Lower lobe of right lung (tissue), 2 donors: Measurements from ENCODE around the gene C1orf116. TPM values are rescaled to one million over a fixed set of nuclear protein-coding genes. Genes with fewer than 3 reads are reported as not detected.

Experiments used
- ATAC-seq, 2 donors: fragments of 200-7000 bp; cut with Tn5 transposase; one replicate each; pipeline ENCODE4 v1.9.1; 2020 to 2022; ENCODE audit warnings: mild to moderate bottlenecking in 2 of 2, moderate library complexity in 2 of 2
- DNase-seq: peaks from one replicate; pipeline ENCODE4 v3.0.0-alpha.2; 2020
- H3K27ac ChIP-seq: fragments of 200-600 bp; one replicate; pipeline ENCODE4 v1.8.0; 2022
- H3K27me3 ChIP-seq: fragments of 200-600 bp; one replicate; pipeline ENCODE4 v1.8.0; 2022; ENCODE audit warnings: low read depth
- H3K36me3 ChIP-seq: fragments of 200-600 bp; one replicate; pipeline ENCODE4 v1.8.0; 2022; ENCODE audit warnings: mild to moderate bottlenecking
- H3K4me1 ChIP-seq: fragments of 200-600 bp; one replicate; pipeline ENCODE4 v1.8.0; 2022
- H3K4me3 ChIP-seq: fragments of 200-600 bp; one replicate; pipeline ENCODE4 v1.8.0; 2022; ENCODE audit warnings: mild to moderate bottlenecking
- H3K9me3 ChIP-seq: fragments of 200-600 bp; one replicate; pipeline ENCODE4 v1.8.0; 2022
- CTCF ChIP-seq: fragments of 200-600 bp; IDR thresholded peaks from one replicate; pipeline ENCODE4 v1.8.0; 2022; ENCODE audit warnings: antibody characterized with exemption, mild to moderate bottlenecking
- intact Hi-C: fragments of 100-400 bp; cut with DNase I; formaldehyde crosslinking; loops from one replicate; pipeline ENCODE4 v1.11.0; 2022
- total RNA-seq: library from RNA; stranded (reverse); fragmentation: NEBNext Ultra II Directional; extraction: Animal tissue kit (Norgen Biotek cat#: 25700); gene quantifications from one replicate; pipeline ENCODE4 v1.2.1, GENCODE V29; 2021
- donor health status: DM: no; HTN: yes; CAD: no; lungs with severe emphysema.

C1orf116 gene
- total RNA-seq, 1 donor from 2014 or later, result 123 TPM

- Histone ChIP-seq H3K36me3 (peaks cover 14% of the 10 kb centered on the region), H3K4me1 (peaks cover 43% of the 10 kb centered on the region), H3K27me3 (no peaks in the 10 kb centered on the region), H3K27ac (peak within 1 kb of the TSS; percentile 92), H3K9me3 (no peaks in the 10 kb centered on the region), H3K4me3 (peak within 1 kb of the TSS; percentile 74)
- TF ChIP-seq CTCF, result peak; percentile 32
- DNase-seq (peak; percentile 99), ATAC-seq (peak; percentile 91 to 96)
- intact Hi-C loops, result no loop called here
Measured at GRCh38 chr1:207052911-207053769, 20.6 kb upstream of the C1orf116 start, which contains the start of gene PFKFB2. PFKFB2 (plus strand) TSS chr1:207053275; CDS start chr1:207054718, 1,443 bp downstream.

- intact Hi-C loops, result no loop called here
- peak within 1 kb of the TSS; percentile 87 for H3K27ac ChIP-seq
- no peak for DNase-seq
Measured at GRCh38 chr1:207051191-207051943, 18.8 kb upstream of the C1orf116 start, which contains the start of gene YOD1. YOD1 (minus strand) TSS chr1:207051208; CDS start chr1:207051030, 178 bp downstream.

GRCh38 chr1:207050480-207051190 is 18.1 kb upstream of the C1orf116 start:
- ATAC-seq (peak; percentile 73 to 80), DNase-seq (peak; percentile 95)
- no peaks in the 10 kb centered on the region for H3K27me3 ChIP-seq
- intact Hi-C loops, result no loop called here
- H3K4me3 ChIP-seq, result peak overlapping the region; percentile 82
- H3K9me3 ChIP-seq, result no peaks in the 10 kb centered on the region
- peaks cover 29% of the 10 kb centered on the region for H3K36me3 ChIP-seq
- TF ChIP-seq CTCF, result no peak
- peak overlapping the region; percentile 87 for H3K27ac ChIP-seq
- peaks cover 66% of the 10 kb centered on the region for H3K4me1 ChIP-seq

More at GRCh38 chr1:207051191-207051943, 18.8 kb upstream of the C1orf116 start, which contains the start of gene YOD1:
- H3K36me3 ChIP-seq, result peaks cover 29% of the 10 kb centered on the region
- peak; percentile 5 to 47 for ATAC-seq
- TF ChIP-seq CTCF, result no peak
- H3K27me3 ChIP-seq, result no peaks in the 10 kb centered on the region
- H3K4me1 ChIP-seq, result peaks cover 61% of the 10 kb centered on the region
- peak within 1 kb of the TSS; percentile 82 for H3K4me3 ChIP-seq
- H3K9me3 ChIP-seq, result no peaks in the 10 kb centered on the region

GRCh38 chr1:207049974-207050391 is 17.4 kb upstream of the C1orf116 start:
- DNase-seq (no peak), ATAC-seq (peak; percentile 41 to 61)
- peaks cover 29% of the 10 kb centered on the region for H3K36me3 ChIP-seq
- peak overlapping the region; percentile 87 for H3K27ac ChIP-seq
- peak overlapping the region; percentile 82 for H3K4me3 ChIP-seq
- H3K4me1 ChIP-seq, result peaks cover 70% of the 10 kb centered on the region
- no peaks in the 10 kb centered on the region for H3K9me3 ChIP-seq
- peak; percentile 81 for TF ChIP-seq CTCF
- intact Hi-C loops, result no loop called here
- H3K27me3 ChIP-seq, result no peaks in the 10 kb centered on the region

- Histone ChIP-seq H3K36me3 (peaks cover 29% of the 10 kb centered on the region), H3K27ac (no peak overlapping the region), H3K9me3 (no peaks in the 10 kb centered on the region), H3K4me3 (peak overlapping the region; percentile 82), H3K27me3 (no peaks in the 10 kb centered on the region), H3K4me1 (peaks cover 68% of the 10 kb centered on the region)
- ATAC-seq (no peak), DNase-seq (no peak)
- TF ChIP-seq CTCF, result no peak
- intact Hi-C loops, result no loop called here
Measured at GRCh38 chr1:207049514-207049913, 17.0 kb upstream of the C1orf116 start.
